Superior temporal gyrus (tissue), 1 donor: ENCODE measurements around the gene CCDC6.
A peak's percentile ranks its signal among the peaks of the same experiment; 100 is the strongest.
"Not testable (repeated sequence)": the region's sequence is repeated elsewhere in the genome, so short reads cannot be mapped to it uniquely, and the experiment has no call there.

Experiments used
- DNase-seq: peaks from one replicate; pipeline ENCODE4 v3.0.0-alpha.2; 2016; ENCODE audit errors: extremely low spot score

CCDC6 gene

DNA sequence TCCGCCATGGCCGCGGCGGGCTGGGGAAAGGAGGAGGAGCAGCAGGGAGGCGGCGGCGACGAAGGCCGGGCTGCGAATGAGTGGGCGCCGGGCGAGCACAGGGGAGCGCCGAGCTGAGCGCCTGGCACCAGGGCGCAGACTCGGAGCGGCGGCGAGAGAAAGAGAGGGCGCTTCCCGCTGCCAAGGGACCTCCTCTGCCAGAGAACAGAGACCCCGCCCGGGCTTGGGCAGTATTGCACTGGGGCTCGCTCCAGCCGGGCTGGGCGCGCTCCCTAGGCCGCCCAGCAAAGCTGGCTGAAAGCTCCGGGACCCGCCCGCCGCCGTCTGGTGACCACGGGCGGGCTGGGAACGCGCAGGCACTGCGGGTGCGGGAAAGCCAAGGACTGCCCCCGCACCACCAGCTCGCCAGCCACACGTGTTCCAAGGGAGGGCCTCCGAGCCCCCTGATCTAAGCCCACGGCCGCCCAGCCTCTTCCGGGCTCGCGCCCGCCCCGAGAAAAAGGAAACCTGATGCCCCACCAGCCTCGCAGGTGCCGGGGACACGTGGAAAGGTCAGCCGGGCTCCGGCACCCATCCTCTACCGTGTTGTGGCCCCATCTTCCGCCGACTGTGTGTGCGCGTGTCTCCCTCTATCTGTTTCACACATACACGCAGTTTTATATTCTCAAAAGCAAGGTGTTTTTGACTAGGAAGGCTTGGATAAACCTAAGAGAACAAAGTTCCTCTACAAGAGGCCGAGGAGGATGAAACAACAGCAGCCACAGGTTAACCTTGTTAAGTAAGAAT lies at the start of gene CCDC6:
CCDC6 (minus strand) TSS at position 140 of the 786 bp plus-strand sequence; CDS start at position 8, 132 bp downstream.
- DNase-seq = peak; percentile 92

DNA sequence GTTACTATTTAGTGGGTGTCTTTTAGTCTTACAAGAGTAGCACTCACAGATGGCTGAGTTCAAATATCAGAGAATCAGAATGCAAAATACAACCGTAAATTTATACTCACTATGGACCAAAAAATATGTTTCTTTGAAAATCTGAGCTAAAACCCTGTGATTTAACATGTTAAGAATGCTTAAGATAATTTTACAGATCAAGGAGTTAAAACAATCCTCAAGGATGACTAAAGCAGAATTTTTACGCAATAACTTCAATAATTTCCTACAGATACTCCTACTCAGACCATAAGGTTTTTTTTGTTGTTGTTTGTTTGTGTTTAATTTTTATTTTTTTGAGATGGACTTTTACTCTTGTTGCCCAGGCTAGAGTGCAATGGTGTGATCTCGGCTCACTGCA lies 47.9 kb upstream of the CCDC6 start:
- DNase-seq = no peak

GRCh38 chr10:59953711-59954110 lies 47.4 kb upstream of the CCDC6 start:
- not testable (repeated sequence) for DNase-seq

GRCh38 chr10:59950105-59950504 lies 43.7 kb upstream of the CCDC6 start:
- DNase-seq = no peak

- DNase-seq = no peak
Observed at GRCh38 chr10:59949608-59950007, 43.3 kb upstream of the CCDC6 start.

GRCh38 chr10:59945991-59946390 lies 39.6 kb upstream of the CCDC6 start:
- no peak for DNase-seq

- DNase-seq = no peak
Observed at GRCh38 chr10:59945590-59945989, 39.2 kb upstream of the CCDC6 start.

DNA sequence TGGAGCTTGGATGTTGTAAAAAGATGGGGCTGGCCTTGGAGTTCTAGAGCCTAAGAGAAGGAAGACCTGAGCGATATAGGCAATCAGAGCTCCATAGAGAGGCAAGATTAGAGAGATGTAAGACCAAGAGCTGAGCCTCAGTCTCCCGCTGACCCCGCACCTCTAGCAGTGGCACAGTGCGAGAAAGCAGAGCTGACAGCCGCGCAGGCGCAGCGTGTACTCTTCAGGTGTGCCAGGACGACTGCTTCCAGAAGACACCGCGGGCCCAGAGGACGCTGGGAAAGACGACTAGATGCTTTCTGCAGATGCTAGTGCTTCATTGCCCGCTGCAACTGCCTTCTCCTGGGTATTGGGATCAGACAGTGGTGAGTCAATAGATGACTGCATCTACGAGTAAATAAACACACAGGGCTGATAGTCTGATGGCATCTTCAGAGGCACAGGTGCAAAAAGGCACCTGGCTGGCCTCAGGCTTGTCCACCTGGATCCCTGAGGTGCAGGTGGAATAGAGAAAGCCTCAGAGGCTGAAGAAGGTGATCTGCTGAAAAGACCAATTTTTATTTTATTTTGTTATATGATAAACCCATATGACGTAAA lies 38.1 kb upstream of the CCDC6 start:
- no peak for DNase-seq

GRCh38 chr10:59942556-59942955 lies 36.2 kb upstream of the CCDC6 start:
- DNase-seq = no peak

- no peak for DNase-seq
Observed at GRCh38 chr10:59937720-59938119, 31.4 kb upstream of the CCDC6 start.

DNA sequence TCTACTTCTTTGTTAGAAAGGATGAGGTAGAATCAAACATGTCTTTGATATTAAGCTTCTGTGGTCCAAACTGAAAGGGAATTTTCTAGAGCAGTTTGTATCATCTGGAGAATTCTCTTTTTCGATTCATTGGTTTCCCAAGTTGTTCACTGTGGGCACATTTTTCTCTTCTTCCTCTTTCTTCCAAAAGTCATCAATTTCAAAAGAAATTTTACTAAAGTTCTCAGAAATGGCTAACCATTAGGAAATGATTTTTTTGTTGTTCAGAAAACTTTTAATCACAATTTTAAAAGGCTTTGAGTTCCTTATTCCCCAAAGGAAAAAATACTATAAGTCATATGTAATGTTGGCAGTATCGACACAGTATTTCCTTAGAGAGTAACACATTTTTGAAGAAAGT lies 28.3 kb upstream of the CCDC6 start:
- no peak for DNase-seq

- not testable (repeated sequence) for DNase-seq
Observed at GRCh38 chr10:59930788-59931521, 24.6 kb upstream of the CCDC6 start.

- no peak for DNase-seq
Observed at GRCh38 chr10:59926086-59926485, 19.7 kb upstream of the CCDC6 start.

- DNase-seq = no peak
Observed at GRCh38 chr10:59922907-59923306, 16.6 kb upstream of the CCDC6 start.

GRCh38 chr10:59917922-59918321 lies 11.6 kb upstream of the CCDC6 start:
- no peak for DNase-seq

DNA sequence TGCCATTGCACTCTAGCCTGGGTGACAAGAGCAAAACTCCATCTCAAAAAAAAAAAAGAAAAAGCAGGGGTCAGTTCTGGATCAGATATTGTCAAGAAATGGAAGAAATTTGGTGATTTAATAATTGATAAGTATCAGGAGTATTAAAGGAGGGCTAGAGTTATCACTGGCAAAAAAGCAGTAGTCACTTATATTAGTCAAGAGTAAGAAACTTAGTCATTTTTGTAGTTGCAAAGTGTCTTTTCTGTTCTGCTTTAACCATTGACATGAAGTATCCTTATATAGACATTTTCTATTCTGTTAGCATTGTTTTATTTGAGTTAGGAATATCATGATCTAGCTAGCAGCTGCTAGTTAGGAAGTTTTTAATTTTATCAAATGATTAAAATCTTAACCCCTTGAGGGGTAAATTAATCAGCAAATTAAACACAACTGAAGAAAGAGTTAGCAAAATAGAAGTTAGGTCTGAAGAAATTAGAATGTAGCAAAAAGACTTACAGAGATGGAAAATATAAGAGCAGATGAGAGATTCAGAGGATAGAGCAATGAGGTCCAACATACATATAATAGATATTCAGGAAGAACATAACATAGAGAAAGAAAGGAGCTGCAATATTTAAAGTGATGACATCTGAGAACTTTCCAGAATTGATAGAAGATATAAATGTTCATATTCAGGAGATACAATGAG lies 7.3 kb upstream of the CCDC6 start:
- no peak for DNase-seq

GRCh38 chr10:59910867-59911266 lies 4.5 kb upstream of the CCDC6 start:
- no peak for DNase-seq

DNA sequence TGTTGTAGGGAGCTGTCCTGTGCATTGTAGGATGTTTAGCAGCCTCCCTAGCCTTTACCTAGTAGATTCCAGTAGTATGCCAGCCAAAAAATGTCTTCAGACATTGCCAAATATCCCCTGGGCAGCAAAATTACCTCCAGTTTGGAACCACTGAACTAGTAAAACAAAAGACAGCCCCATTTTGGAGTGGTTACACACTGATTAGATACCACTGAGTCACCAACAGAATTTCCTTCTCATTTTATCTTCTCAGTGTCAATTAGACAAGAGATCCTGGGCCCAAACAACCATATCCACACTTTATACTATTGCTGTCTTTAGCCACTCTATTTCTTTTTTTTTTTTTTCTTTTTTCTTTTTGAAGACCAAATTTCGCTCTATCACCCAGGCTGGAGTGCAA lies 3.5 kb upstream of the CCDC6 start:
- no peak for DNase-seq

DNA sequence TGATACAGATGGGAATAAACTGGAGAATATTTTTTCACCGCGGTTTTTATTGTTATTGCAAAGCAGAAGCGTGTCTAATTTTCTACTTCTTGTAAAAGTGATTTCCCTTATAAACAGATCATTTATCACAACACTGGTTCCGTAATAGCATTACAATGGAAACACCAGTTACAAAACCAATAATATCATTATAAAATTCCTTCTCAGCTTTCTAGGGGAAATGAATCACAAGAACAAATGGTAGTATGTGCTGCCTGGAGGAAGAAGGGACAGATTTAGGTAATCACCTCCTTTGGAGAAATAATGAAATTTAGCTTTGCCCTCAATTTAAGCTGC lies 2.4 kb upstream of the CCDC6 start:
- DNase-seq = no peak

DNA sequence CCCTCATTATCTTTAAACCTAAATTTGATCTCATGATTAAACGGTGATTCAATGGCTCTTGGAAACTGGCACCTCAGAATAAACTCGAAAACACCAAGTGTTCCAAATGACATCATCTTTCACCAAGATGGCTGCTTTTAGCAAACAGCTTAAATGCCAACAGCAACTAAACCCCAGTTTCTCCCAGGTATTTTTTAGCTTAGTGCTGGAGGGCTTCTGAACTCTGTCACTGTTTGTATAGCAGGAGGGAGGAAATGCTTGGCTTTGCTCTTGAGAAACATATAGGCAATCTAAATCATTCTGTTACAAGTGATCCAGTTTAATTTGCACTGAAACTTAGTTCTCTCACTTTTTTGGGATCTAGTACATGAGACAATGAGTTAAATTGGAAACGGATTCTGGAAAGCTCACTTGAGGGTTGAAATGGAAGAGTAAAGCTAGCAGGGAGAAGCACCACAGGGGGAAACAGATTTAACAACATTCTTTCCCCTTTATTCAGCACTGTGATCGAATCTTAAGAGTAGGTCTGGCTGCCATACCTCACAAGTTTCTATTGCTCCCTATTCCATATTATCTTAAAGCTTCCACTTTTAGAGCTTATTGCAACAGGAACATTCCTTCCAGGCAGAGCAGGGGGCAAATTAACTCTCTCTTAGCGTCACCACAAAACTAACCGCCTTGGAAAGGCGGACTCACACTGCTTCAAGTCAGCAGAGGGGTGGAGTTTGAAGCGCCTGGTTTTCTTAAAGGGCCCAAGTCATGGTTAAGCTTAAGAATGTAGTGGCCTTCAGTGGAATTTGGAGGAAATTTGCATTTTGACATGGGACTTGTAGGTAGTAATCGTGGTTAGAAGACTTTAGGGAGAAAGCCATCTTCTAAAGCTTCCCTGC lies 1.8 kb upstream of the CCDC6 start:
- DNase-seq = peak; percentile 78

GRCh38 chr10:59907537-59907917 lies 1.2 kb upstream of the CCDC6 start:
- DNase-seq = no peak
